K562 (cell line): ENCODE data around the gene SNX17. TPM values are rescaled to one million over a fixed set of nuclear protein-coding genes. Genes with fewer than 3 reads are reported as not detected.
A peak's percentile ranks its signal among the peaks of the same experiment; 100 is the strongest.

ENCODE experiments used
- CBX5 ChIP-seq: IDR thresholded peaks from 2 replicates; pipeline ENCODE4 v1.6.1; 2014; ENCODE audit warnings: low read depth, borderline replicate concordance
- CEBPB ChIP-seq: fragments of 450-650 bp; IDR thresholded peaks from 2 replicates; pipeline ENCODE4 v1.6.1; 2016; ENCODE audit warnings: missing genetic modification characterization, missing compliant biosample characterization
- EHMT2 ChIP-seq: fragments of 450-650 bp; IDR thresholded peaks from 2 replicates; pipeline ENCODE4 v1.6.1; 2018; ENCODE audit warnings: antibody characterized with exemption
- GABPB1 ChIP-seq: sonication (generic); formaldehyde crosslinking; IDR thresholded peaks from 2 replicates; pipeline ENCODE4 v1.8.0; 2022; ENCODE audit warnings: mild to moderate bottlenecking, missing genetic modification reagents
- HBP1 ChIP-seq: fragments of 450-650 bp; formaldehyde crosslinking; IDR thresholded peaks from 2 replicates; pipeline ENCODE4 v1.4.0; 2022; ENCODE audit warnings: missing genetic modification characterization
- HIVEP1 ChIP-seq: fragments of 250-450 bp; sonication (Bioruptor Pico); IDR thresholded peaks from 2 replicates; pipeline ENCODE4 v1.4.0; 2020; ENCODE audit warnings: mild to moderate bottlenecking
- MAFG ChIP-seq: fragments of 450-650 bp; conservative IDR thresholded peaks from 2 replicates; pipeline ENCODE4 v1.6.1; 2016; ENCODE audit warnings: missing genetic modification characterization, missing compliant biosample characterization
- MCM5 ChIP-seq: fragments of 450-650 bp; IDR thresholded peaks from 2 replicates; pipeline ENCODE4 v1.6.1; 2016; ENCODE audit warnings: low read depth
- RBFOX2 ChIP-seq: fragments of 200-400 bp; formaldehyde crosslinking; IDR thresholded peaks from 2 replicates; pipeline ENCODE4 v1.6.1; 2017; ENCODE audit warnings: low read depth, mild to moderate bottlenecking, low read length, moderate library complexity
- RBM15 ChIP-seq: fragments of 200-400 bp; formaldehyde crosslinking; IDR thresholded peaks from 2 replicates; pipeline ENCODE4 v1.6.1; 2018; ENCODE audit warnings: mild to moderate bottlenecking, low read length, moderate library complexity; ENCODE audit not compliant: insufficient read depth
- RBM22 ChIP-seq: fragments of 200-400 bp; formaldehyde crosslinking; IDR thresholded peaks from 2 replicates; pipeline ENCODE4 v1.6.1; 2018; ENCODE audit warnings: low read length, low read depth; ENCODE audit not compliant: poor library complexity, severe bottlenecking
- SMAD3 ChIP-seq: fragments of 450-650 bp; formaldehyde crosslinking; conservative IDR thresholded peaks from 2 replicates; pipeline ENCODE4 v1.4.0; 2020; ENCODE audit warnings: mild to moderate bottlenecking
- TAF1 ChIP-seq: IDR thresholded peaks from 2 replicates; pipeline ENCODE4 v1.6.1; 2011; ENCODE audit warnings: mild to moderate bottlenecking, low read length, moderate library complexity; ENCODE audit not compliant: insufficient read depth, control insufficient read depth, severe bottlenecking; ENCODE audit errors: extremely low read depth
- TAF7 ChIP-seq: fragments of 450-650 bp; IDR thresholded peaks from 2 replicates; pipeline ENCODE4 v1.6.1; 2016; ENCODE audit warnings: missing genetic modification characterization, missing compliant biosample characterization
- ZC3H4 ChIP-seq: sonication (generic); formaldehyde crosslinking; IDR thresholded peaks from 2 replicates; pipeline ENCODE4 v1.9.0; 2021; ENCODE audit warnings: missing genetic modification reagents, borderline replicate concordance
- ZFP30 ChIP-seq: fragments of 250-450 bp; sonication (Bioruptor Pico); IDR thresholded peaks from 2 replicates; pipeline ENCODE4 v1.8.0; 2022; ENCODE audit warnings: moderate library complexity, mild to moderate bottlenecking, inconsistent platforms, borderline replicate concordance
- ZNF133 ChIP-seq: fragments of 250-450 bp; sonication (Bioruptor Pico); IDR thresholded peaks from 2 replicates; pipeline ENCODE4 v1.4.0; 2020; ENCODE audit warnings: mild to moderate bottlenecking
- ZNF165 ChIP-seq: fragments of 250-450 bp; sonication (Bioruptor Pico); IDR thresholded peaks from 2 replicates; pipeline ENCODE4 v1.4.0; 2020; ENCODE audit warnings: borderline replicate concordance
- ZNF316 ChIP-seq: fragments of 450-650 bp; IDR thresholded peaks from 2 replicates; pipeline ENCODE4 v1.6.1; 2016
- ZNF511 ChIP-seq: sonication (generic); formaldehyde crosslinking; IDR thresholded peaks from 2 replicates; pipeline ENCODE4 v1.8.0; 2022; ENCODE audit warnings: mild to moderate bottlenecking, missing genetic modification reagents
- polyA plus RNA-seq, 8 experiments: library from polyadenylated mRNA; depleted of rRNA in 4 of 8; stranded (reverse) in 5 of 8; unstranded in 3 of 8; fragments of >200 nt; fragmentation: Nextera tagmentation in 2 of 8; fragmentation: Illumina TruSeq in 1 of 8; extraction: Ambion mirVana in 2 of 8; extraction: Trizol in 1 of 8; gene quantifications; 2 replicates each; pipeline versions ENCODE4 v1.2.1 to v1.2.3, GENCODE V29; 2011 to 2014; ENCODE audit warnings: inconsistent platforms in 1 of 8, missing spikeins in 1 of 8
- total RNA-seq, 7 experiments: library from RNA; depleted of rRNA in 6 of 7; stranded (reverse); fragments of >200 nt in 6 of 7; fragmentation: Illumina TruSeq in 2 of 7; extraction: Trizol in 2 of 7; gene quantifications; 2 replicates each; pipeline versions ENCODE4 v1.2.1 to v1.2.3, GENCODE V29; 2011 to 2021; ENCODE audit warnings: low replicate concordance in 1 of 7
- TF ChIP-seq, protein P1 (sequence below): fragments of 250-450 bp; sonication (Bioruptor Pico); IDR thresholded peaks from 2 replicates; pipeline ENCODE4 v1.4.0; 2020; ENCODE audit warnings: mild to moderate bottlenecking, moderate library complexity, borderline replicate concordance

SNX17 gene
- total and polyA plus RNA-seq, 9 of the 15 experiments (the other 6 are each of a cell fraction or from before 2014, with no cell fraction given), result 3.0 to 75.7 (median 54.6) TPM

- TF ChIP-seq HBP1 (CRISPR knock-in tag) (0 out of 2 replicates have a peak, but pooled peaks have one; percentile 59), SMAD3 (CRISPR knock-in tag) (no peak; the same call in 1 of the 2 replicates), ZNF133 (CRISPR knock-in tag) (no peak), CBX5 (no peak), MAFG (no peak), ZNF511 (CRISPR knock-in tag) (no peak; the same call in 1 of the 2 replicates), RBM15 (no peak), ZFP30 (CRISPR knock-in tag) (no peak), MCM5 (no peak), ZC3H4 (CRISPR knock-in tag) (no peak), ZNF316 (no peak), TAF7 (tag) (no peak), HIVEP1 (no peak), EHMT2 (no peak), GABPB1 (CRISPR knock-in tag) (peak; percentile 95), TAF1 (peak; percentile 40), CEBPB (tag) (no peak), RBM22 (peak; percentile 86), RBFOX2 (peak; percentile 88), ZNF165 (0 out of 2 replicates have a peak, but pooled peaks have one; percentile 23)
- TF ChIP-seq, protein P1, sequence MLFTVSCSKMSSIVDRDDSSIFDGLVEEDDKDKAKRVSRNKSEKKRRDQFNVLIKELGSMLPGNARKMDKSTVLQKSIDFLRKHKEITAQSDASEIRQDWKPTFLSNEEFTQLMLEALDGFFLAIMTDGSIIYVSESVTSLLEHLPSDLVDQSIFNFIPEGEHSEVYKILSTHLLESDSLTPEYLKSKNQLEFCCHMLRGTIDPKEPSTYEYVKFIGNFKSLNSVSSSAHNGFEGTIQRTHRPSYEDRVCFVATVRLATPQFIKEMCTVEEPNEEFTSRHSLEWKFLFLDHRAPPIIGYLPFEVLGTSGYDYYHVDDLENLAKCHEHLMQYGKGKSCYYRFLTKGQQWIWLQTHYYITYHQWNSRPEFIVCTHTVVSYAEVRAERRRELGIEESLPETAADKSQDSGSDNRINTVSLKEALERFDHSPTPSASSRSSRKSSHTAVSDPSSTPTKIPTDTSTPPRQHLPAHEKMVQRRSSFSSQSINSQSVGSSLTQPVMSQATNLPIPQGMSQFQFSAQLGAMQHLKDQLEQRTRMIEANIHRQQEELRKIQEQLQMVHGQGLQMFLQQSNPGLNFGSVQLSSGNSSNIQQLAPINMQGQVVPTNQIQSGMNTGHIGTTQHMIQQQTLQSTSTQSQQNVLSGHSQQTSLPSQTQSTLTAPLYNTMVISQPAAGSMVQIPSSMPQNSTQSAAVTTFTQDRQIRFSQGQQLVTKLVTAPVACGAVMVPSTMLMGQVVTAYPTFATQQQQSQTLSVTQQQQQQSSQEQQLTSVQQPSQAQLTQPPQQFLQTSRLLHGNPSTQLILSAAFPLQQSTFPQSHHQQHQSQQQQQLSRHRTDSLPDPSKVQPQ (CRISPR knock-in tag), result no peak
These were observed 10.5 kb downstream of the SNX17 start, which contains the start of gene ZNF513 (continued) for GRCh38 chr2:27380626-27381545.
